ENCODE measurements around the gene CA9. TPM values are rescaled to one million over a fixed set of nuclear protein-coding genes. Genes with fewer than 3 reads are reported as not detected.

CA9 gene
- polyA plus RNA-seq, 10 donors = 0.42 to 1.6 (median 0.82) TPM; not detected in 1

Other genes with a start within 250 kb of the CA9 start
- gene RUSC2, start 183.8 kb upstream of the CA9 start, polyA plus RNA-seq (ENCODE audit: insufficient read length in 10 of 10) = 10 to 100 TPM; 42.8 to 61.2 (median 54.5) TPM
- 10 to 100 TPM; 30.3 to 41.7 (median 33.7) TPM for gene TESK1, start 68.7 kb upstream of the CA9 start, polyA plus RNA-seq (ENCODE audit: insufficient read length in 10 of 10)
- 1 to 10 TPM; 1.1 to 3.1 (median 1.7) TPM for gene CD72, start 55.5 kb upstream of the CA9 start, polyA plus RNA-seq (ENCODE audit: insufficient read length in 10 of 10)
- gene SIT1, start 23.0 kb upstream of the CA9 start, polyA plus RNA-seq (ENCODE audit: insufficient read length in 10 of 10) = 1 to 10 TPM in 1 of 10 donors, under 1 TPM in 5, not detected in 4; 0.15 to 2.5 (median 0.33) TPM
- 1 to 10 TPM in 1 of 10 donors, not detected in 9; 7.1 TPM for gene RMRP, start 15.9 kb upstream of the CA9 start, polyA plus RNA-seq (ENCODE audit: insufficient read length in 10 of 10)
- 10 to 100 TPM; 13.8 to 23.0 (median 17.6) TPM for gene CCDC107, start 15.6 kb upstream of the CA9 start, polyA plus RNA-seq (ENCODE audit: insufficient read length in 10 of 10)
- gene ARHGEF39, start 8.7 kb upstream of the CA9 start, polyA plus RNA-seq (ENCODE audit: insufficient read length in 10 of 10) = 1 to 10 TPM; 2.6 to 6.7 (median 5.2) TPM
- gene TPM2, start 16.0 kb downstream of the CA9 start, polyA plus RNA-seq (ENCODE audit: insufficient read length in 10 of 10) = 1,000 to 10,000 TPM; 4,673 to 8,611 (median 7,912) TPM
- gene TLN1, start 58.3 kb downstream of the CA9 start, polyA plus RNA-seq (ENCODE audit: insufficient read length in 10 of 10) = 100 to 1,000 TPM in 6 of 10 donors, 10 to 100 TPM in 4; 96.0 to 136 (median 108) TPM
- gene CREB3, start 58.7 kb downstream of the CA9 start, polyA plus RNA-seq (ENCODE audit: insufficient read length in 10 of 10) = 10 to 100 TPM; 20.9 to 29.3 (median 25.4) TPM
- 10 to 100 TPM; 41.8 to 88.0 (median 62.3) TPM for gene GBA2, start 75.3 kb downstream of the CA9 start, polyA plus RNA-seq (ENCODE audit: insufficient read length in 10 of 10)
- 10 to 100 TPM; 16.9 to 20.5 (median 19.3) TPM for gene RGP1, start 75.4 kb downstream of the CA9 start, polyA plus RNA-seq (ENCODE audit: insufficient read length in 10 of 10)
- gene MSMP, start 80.3 kb downstream of the CA9 start, polyA plus RNA-seq (ENCODE audit: insufficient read length in 10 of 10) = 1 to 10 TPM in 3 of 10 donors, not detected in 7; 1.3 to 1.6 (median 1.4) TPM
- 10 to 100 TPM; 21.0 to 31.5 (median 25.8) TPM for gene NPR2, start 117.7 kb downstream of the CA9 start, polyA plus RNA-seq (ENCODE audit: insufficient read length in 10 of 10)
- 1 to 10 TPM; 1.1 to 3.5 (median 1.8) TPM for gene SPAG8, start 138.3 kb downstream of the CA9 start, polyA plus RNA-seq (ENCODE audit: insufficient read length in 10 of 10)
- 10 to 100 TPM; 23.9 to 33.1 (median 30.3) TPM for gene HINT2, start 141.1 kb downstream of the CA9 start, polyA plus RNA-seq (ENCODE audit: insufficient read length in 10 of 10)
- under 1 TPM in 8 of 10 donors, not detected in 2; 0.08 to 0.52 (median 0.21) TPM for gene FAM221B, start 154.8 kb downstream of the CA9 start, polyA plus RNA-seq (ENCODE audit: insufficient read length in 10 of 10)
- 10 to 100 TPM; 14.0 to 21.2 (median 18.4) TPM for gene TMEM8B, start 155.3 kb downstream of the CA9 start, polyA plus RNA-seq (ENCODE audit: insufficient read length in 10 of 10)
- under 1 TPM in 1 of 10 donors, not detected in 9; 0.12 TPM for gene OR13J1, start 196.5 kb downstream of the CA9 start, polyA plus RNA-seq (ENCODE audit: insufficient read length in 10 of 10)
- gene HRCT1, start 232.3 kb downstream of the CA9 start, polyA plus RNA-seq (ENCODE audit: insufficient read length in 10 of 10) = 1 to 10 TPM in 8 of 10 donors, under 1 TPM in 2; 0.74 to 2.6 (median 1.7) TPM
- 1 to 10 TPM; 1.0 to 2.9 (median 1.7) TPM for gene SPAAR, start 235.6 kb downstream of the CA9 start, polyA plus RNA-seq (ENCODE audit: insufficient read length in 10 of 10)